ENCODE measurements around the gene GPR132.

The GPR132 gene

DNA sequence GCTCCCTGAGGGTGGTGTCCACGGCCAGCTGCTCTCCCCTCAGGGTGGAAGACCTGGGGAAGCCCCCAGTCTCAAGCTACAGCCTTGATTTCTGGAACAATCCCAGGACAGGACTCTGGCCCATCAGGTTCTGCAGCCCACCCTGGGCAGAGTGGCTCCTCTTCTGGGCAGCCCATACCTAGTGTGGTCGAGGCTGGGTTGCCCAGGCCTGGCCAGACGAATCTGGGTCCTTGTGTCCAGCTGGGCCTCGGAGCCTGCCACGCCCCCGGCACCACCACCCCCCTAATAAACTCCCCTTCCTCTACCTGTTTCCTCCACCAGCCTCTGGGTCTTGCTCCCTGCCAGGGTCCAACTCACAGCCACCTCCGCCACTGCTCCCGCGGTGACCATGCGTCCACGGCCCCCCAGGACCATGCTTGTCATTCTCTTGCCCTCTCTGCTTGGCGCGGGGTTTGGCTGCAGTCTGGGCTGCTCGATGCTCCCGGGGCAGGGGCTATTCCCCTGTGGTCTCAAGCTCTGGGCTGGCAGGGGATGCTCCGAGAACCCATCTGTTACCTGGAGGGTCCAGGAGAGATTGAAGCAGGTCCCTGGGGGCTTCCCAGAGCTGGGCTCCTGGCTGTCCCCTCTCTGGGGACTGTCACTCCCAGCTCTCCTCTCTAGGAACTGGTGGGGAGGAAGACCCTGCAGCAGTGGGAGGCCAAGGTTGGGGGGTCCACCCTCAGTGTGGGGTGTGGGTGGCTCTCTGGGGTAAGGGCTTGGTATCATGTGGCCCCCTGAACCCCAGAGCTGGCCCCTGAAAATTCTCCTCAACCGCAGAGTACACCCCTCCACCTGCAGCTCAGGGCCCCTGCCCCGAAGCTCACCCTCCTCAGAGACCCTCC is 8.7 kb upstream of the GPR132 start:
- DNase-seq, result no peak

DNA sequence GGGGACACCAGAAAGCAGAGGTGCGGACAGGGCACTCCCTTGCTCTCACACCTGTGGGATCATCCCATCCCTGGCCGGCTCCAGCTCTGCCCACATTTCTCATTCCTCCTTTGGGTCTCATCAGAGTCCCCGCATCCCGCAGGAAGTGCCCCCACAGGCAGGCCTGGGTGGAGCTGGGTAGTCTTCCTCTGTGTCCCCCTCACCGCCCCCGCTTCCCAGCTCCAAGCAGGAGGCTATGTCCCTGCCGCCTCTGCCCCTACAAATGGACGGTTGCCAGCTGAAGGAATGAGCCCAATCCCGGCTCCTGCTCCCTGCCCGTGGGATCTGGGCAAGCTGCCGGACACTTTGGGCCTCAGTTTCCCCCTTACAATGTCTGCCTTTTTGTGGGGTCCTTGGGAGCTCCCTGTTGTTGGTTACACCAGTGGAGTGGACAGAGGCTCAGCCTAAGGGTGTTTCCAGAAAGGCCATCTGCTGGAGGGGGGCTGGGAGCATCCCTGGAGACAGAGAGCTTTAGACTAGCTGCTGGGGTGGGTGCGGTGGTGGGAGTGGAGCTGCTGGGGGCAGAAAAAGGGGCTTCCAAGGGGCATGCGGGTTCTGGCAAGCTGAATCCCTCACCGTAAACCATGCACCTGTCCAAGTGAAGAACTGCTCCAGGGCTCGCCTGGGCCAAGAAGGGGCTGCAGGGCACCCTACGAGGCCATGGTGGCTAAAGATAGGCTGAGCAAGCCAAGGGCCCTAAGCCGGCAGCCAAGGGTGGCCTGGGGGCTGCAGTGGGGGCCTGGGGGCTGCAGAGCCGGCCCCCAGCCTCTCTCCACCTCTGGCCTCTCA is 7.9 kb upstream of the GPR132 start:
- no peak for DNase-seq

DNA sequence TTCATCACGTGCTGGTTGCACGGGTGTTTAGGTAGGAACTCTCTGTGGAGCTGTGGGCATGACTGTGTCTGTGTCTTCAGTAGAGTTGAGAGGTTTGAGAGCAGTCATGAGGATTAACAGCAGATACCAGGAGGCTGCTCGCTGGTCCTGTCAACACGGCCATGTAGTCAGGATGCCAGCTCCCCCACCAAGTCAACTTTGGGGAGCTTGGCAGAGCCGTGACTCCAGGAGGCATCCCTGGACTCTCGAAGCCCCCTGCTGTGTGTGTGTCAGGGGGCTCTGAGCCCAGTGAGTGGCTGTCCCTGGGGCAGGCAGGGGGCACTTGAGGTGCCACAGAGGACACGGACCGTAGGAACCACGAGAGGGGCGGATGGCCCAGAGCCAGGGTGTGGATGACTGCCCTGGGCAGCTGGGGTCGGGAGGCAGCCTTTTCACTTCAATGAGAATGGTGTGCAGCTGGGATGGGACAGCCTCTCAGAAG is 7.2 kb upstream of the GPR132 start:
- DNase-seq, result no peak

DNA sequence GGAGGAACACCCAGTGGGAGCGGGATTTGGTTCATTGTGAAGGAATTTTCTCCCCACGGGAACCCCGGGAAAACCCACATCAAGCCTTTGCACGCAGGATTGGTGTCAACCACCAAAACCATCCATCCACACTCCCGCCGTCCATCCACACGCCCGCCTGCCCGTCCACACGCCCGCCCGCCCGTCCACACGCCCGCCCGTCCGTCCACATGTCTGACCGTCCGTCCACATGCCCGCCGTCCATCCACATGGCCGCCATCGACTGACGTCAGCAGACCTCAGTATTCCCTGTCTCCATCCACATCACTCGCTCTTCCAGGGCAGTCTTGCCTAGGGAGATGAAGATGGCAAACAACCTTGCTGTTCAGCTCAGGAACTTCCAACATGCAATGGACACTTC is 6.7 kb upstream of the GPR132 start:
- no peak for DNase-seq

DNA sequence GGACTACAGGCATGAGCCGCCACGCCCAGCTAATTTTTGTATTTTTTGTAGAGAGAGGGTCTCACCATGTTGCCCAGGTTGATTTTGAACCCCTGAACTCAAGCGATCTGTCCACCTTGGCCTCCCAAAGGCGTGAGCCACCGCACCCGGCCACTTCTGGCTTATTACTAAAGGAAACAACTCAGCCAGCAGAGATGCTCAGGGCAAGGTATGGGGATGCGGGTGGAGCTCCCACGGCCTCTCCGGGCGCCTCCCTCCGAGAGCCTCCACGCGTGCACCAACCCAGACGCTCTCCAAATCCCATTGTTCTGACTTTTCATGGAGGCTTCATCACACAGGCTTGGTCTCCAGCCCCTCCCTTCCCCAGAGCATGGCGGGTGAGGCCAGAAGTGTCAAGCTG is 6.1 kb upstream of the GPR132 start:
- no peak for DNase-seq

DNA sequence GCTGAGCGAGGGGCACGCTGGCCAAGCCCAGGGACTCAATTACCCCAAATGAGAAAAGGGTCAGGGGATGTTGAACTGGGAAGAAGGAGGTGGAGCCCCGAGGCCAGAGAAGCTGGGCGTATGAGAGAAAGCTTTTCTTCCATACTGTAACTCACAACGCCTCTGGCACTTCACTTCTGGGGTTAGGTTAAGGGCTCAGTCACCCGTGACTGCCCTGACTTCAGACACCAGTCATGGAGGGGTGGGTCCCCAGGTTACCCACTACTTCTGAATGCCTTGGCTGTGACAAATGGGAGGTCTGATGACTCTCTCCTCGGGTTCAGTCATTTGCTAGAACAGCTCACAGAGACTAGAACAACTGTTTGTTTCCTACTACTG is 5.5 kb upstream of the GPR132 start:
- DNase-seq, result no peak

DNA sequence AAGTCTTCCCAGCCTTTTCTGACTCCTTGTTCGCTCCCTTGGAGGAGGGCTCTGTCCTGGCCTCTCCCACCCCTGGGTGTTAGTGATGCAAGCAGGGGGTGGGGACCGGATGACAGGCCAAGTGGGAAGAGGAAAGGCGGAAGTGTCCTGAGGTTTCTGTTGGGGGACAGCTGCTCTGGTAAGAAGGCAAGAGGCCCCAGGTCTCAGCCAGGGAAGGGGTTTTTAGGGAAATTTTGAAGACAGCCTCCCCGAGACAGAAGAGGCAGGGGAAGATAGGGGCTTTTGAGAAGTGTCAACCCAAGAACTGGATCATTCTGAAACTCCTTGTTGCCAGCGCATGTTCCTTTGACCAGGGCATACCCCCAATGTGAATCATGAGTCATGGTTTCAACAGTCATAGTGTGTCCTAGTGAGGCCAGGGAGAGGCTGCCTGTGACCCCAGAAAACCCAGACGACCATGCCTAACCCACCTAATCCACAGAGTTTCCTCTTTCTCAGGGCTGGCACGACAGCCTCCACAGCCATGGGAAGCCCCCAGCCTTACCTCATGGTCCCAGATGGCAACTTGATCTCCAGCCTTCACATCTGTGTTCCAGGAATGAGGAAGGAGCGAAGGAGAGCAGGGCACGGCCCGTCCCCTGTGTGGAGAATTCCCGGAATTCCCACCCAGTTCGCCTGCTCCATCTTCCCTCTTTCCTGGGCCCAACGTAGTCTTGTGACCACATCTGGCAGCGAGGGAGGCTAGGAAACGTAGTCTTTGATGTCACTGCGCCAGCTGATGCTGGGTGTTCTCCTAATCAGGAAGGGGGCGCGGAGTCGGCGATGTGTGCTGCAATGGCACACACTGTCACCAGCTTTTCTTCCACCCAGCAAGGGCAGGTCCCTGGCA is 4.9 kb upstream of the GPR132 start:
- DNase-seq, result peak; percentile 73 to 78

DNA sequence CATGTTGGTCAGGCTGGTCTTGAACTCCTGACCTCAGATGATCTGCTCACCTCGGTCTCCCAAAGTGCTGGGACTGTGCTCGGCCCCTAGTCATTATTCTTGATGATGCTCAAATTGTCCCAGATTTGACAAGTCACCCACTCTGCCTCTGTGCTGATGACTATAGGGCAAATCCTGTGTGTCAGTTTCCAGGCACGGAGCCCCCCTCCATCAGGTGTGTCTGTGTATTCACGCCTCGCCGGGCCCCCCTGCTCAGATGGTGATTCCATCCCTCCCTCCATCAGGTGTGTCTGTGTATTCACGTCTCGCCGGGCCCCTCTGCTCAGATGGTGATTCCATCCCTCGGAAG is 4.3 kb upstream of the GPR132 start:
- no peak for DNase-seq

DNA sequence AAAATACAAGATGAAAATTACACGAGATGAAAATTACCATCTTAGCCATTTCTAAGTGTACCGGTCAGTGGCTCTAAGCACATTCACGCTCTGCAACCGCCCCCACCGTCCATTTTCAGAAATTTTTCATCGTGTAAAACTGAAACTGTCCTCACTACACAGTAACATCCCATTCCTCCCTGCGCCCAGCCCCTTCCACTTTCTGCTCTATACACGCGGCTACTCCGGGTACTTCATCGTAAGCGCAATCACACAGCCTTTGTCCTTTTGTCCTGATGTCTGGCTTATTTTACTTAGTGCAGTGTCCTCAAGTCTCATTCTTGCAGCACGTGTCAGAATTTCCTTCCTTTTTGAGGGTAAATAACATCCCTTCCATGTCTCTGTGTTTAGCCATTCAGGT is 3.6 kb upstream of the GPR132 start:
- no peak for DNase-seq

DNA sequence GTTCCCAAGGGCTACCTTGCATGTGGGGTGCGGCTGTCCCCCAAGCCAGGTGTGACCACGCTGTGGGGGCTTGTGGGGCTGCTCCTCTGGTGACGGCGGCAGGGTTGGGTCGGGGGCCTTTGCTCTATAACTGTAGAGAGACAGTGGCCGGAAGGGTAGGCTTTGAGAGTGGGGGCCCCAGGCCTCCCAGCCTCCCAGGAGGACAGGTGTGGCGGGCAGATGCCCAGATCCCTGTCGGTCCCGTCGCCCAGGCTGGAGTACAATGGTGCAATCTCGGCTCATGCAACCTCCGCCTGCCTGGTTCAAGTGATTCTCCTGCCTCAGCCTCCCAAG is 2.7 kb upstream of the GPR132 start:
- DNase-seq, result no peak

DNA sequence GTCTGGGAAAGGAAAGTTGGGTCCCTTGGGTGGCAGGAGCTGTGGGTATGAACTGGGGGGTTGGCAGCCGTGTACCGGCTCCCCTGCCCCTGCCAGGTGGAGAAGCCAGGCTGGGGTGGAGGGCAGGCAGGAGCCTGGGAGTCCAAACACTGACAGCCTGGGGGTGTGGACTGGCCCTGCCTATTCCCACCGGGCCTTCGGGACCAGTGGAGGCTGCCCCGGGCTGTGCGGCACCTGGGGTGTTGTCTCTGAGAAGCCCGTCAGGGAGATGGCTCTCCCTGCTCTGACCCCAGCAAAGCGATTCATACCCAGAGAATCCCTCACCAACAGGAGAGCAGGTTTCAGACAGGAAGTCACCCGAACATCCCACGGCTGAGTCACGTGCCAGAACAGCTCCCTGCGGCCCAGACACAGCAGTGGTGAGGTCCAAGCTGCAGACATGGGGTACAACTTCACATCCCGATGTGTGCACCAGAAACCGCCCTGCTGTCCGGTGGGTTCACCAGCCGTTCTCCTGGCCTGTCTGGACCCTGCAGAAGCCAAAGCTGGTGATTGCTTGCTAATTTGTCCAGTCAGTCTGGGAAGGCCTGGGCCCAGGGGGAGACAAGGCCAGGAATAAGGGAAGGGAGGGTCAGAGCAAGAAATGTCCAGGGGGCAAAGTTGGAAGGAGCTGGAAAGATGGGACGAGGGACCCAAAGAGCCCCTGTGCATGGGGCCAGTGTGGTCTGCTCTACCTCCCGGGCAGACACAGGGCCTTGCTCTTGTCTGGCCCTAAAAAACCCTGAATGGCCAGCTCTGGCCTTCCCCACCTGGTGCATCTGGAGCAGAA is 2.1 kb upstream of the GPR132 start:
- no peak for DNase-seq

DNA sequence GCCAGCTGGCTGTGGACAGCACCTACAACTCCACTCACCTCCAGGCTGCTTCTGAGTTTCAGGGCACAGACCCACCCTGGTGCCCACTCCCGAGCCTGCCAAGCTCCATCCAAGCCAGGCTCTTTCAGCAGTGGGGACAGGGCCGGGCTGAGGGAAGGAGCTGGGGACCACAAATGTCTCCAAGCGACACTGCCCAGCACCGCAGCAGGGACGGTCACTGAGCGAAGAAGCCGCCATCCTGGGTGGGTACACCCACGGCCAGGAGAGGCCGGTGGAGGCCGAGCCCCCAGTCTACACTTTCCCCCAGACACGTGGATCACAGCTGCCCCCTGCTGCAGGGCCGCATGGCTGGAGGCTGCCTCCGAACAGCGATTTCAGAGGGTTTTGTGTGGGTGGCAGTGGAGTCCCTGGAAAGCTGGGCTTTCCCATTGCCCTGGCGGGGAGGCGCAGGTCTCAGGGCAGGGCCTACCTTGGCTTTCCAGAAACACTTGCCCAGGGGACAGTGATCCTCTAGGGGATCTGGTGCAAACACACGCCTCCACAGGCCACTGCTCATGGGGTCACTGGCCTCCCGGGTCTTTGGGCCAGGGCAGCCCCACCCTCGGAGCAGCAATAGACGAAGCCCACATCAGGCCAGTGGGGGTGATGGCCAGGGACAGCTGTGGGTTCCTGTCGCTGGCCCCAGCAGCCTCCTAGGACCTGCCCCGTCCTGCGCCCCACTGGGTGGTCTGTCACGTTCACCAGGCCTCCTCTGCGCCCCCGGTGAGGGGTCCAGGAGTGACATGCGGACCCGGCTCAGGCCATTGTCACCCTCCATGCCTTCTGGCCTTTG is 1.2 kb upstream of the GPR132 start:
- no peak for DNase-seq

DNA sequence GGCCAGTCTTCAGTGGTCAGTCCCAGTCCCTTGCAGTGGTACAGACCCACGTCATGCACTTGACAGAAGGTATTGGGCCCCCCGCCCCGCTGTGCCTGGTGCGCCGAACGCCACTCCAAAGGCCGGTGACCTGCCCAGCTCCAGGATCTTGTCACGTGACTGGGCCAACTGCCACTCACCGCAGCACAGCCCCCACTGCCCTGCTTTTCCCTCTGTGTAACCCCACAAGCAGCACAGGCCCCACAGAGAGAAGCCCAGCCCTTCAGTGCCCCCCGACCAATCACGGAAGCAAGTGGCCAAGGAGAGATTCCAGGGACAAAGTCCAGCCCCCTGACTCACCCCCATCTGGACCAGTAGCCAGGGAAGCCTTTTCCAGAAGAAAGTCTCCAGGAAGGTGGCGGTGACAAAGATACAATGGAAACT is 498 bp downstream of the GPR132 start:
- DNase-seq, result peak in 1 of 2 donors; percentile 55

DNA sequence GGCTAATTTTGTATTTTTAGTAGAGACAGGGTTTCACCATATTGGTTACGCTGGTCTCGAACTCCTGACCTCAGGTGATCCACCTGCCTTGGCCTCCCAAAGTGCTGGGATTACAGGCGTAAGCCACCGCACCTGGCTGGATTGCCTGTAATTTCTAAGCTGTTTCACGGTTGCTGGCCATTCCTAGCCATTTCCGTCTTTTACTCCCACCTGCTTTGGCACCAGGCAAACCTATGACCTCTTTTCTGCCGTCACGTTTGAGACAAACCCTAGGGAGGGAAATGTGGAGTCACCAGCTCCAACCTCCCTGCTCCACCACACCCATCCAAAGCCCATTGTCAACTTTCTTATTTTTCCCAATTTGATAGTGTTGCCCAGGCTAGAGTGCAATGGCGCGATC is 1.2 kb downstream of the GPR132 start:
- DNase-seq, result no peak

DNA sequence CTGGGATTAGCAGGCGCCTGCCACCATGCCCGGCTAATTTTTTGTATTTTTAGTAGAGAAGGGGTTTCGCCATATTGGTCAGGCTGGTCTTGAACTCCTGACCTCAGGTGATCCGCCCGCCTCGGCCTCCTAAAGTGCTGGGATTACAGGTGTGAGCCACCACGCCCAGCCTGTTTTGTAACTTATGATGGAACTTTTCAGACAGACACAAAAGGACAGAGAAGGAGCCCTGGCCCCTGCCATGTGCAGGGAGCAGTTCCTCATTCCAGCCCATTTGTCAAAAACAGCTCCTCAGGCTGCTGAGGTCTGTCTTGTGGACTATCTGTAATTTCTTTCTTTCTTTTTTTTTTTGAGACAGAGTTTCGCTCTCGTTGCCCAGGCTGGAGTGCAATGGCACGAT is 1.7 kb downstream of the GPR132 start:
- DNase-seq, result peak in 1 of 2 donors; percentile 63

DNA sequence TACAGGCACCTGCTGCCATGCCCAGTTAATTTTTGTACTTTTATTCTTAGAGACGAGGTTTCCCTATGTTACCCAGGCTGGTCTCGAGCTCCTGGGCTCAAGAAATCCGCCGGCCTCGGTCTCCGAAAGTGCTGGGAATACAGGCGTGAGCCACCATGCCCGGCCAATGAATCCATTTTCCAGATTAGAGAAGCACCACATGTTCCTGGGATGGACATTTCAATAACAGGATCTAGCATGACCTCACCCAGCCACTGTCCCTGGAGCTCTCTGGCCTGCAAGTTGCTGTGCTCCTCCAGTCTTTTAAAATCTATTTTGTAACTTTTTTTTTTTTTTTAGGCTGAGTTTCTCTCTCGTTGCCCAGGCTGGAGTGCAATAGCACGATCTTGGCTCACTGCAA is 2.2 kb downstream of the GPR132 start:
- DNase-seq, result no peak

DNA sequence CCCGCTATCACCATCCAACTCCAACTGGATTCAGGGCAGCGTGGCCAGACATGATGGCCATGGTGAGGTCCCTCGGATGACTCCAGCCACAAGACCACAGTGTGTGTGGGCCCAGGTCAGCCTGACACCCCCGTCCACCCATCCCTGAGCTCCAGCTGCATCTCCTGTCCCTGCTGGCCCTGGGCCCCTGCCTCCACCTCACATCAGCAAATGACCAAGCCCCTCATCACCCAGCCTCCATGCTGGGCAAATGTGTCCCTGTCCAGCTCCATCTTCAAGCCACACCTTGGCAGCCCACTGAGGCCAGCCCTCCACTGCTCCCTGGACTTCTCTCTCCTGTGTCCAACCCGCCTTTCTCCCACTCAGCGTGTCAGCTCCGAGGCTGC is 3.2 kb downstream of the GPR132 start:
- no peak for DNase-seq

DNA sequence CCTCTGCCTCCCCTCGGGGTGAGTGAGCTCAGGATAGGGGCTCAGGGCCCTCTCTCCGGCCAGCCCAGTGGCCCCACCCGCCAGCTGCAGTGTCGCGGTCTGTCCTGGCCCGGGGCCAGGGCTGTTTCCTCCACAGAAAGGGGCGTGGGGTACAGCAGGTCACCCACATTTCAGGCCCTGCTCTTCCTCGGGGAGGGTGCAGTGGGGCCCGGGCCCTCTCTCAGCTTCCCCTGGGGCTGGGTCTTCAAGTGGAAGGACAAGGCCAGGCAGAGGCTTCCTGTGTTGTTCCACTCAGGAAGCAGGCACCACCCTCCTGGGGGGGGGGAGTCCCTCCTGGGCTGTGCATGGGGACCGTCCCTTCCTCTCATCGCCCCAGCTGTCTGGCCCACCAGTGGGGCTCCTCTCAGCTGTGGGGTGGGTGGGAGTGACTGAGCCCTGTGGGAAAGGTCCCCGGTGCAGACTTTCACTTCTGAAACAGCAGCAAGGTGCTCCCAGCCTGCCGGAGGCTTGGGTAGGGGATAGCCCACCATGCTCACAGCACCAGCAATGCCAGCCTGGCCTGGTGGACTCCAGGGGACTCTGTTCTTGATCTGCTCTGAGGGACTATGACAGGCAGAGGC is 3.7 kb downstream of the GPR132 start:
- DNase-seq, result peak; percentile 56 to 67

DNA sequence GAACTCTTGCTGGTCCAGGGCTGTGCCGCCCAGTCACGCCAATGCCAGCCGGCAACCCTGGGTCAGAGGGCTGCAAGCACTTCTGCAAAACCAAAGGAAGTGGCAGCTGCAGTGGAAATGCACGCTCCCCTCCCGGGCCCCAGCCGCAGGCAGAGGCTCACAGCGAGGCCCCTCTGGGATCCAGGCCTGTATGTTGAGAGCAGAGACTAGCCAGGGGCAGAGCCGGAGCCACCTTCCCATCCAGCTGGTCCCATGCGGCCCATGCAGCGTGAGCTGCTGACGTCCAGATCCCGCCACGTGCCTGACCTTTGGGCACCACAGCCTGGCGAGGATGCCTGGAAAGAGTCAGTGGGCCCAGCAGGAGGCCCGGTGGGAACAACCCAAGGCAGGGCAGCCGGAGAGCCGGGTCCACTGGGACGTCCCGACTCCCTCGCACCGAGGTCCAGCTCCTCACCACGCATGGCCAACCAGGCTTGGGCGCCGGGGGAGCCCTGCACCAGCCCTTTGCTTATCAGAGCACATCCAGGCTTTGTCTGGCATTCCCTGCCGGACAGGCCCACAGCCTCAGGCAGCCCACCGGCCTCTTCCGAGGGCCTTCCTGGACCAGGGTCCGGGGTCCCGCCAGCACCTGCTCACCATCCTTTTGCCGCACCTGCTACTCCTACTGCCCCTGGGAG is 4.3 kb downstream of the GPR132 start:
- DNase-seq, result peak; percentile 30

DNA sequence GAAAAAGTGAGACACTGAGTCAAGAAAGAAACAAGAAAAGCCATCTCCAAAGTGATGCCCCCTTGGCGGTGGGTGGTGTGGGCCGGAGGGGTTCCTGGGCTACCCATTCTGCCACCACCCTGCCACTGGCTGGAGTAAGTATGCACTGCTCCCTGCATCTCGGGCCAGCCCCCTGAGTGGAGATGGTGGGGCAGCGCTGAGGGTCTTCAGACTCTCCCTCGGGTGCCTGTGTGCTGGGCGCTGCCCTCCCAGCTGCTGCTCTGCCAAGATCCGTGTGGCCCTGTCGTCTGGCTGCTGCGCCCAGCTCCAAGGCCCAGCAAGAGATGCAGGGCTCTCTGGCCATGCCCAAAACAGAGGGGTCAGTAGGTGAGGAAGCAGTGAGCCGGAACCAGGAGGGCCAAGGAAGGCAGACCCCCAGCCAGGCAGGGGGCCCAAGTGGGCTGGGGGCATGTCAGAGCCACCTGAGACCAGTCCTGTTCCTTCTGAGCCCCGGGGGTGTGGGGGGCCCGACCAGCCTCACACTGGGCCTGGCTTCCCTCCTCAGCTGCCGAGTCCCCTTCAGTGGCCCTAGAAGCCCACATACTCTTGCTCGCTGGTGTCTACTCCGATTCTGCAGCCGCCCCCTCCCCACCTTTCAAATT is 5.2 kb downstream of the GPR132 start:
- DNase-seq, result no peak
